Esophagus squamous epithelium (tissue), 5 donors: Measurements from ENCODE around the gene KIF6. TPM values are rescaled to one million over a fixed set of nuclear protein-coding genes. Genes with fewer than 3 reads are reported as not detected.

Experiments
- DNase-seq: peaks from one replicate; lab custom pipeline; 2025; lab: John Stamatoyannopoulos, UW
- H3K27ac ChIP-seq, 4 donors: fragments of 200-600 bp; sonication (generic); one replicate each; pipeline ENCODE4 v1.5.1; 2016 to 2019; ENCODE audit warnings: mild to moderate bottlenecking in 1 of 4
- H3K27me3 ChIP-seq, 4 donors: fragments of 200-600 bp; sonication (generic); 1 replicate in 3 of 4; 2 replicates in 1 of 4; pipeline versions ENCODE4 v1.5.1 to v1.6.0; 2017 to 2021; ENCODE audit warnings: antibody characterized with exemption in 1 of 4
- H3K36me3 ChIP-seq, 3 donors: fragments of 200-600 bp; sonication (generic); one replicate each; pipeline ENCODE4 v1.5.1; 2016 to 2019
- H3K4me1 ChIP-seq, 3 donors: fragments of 200-600 bp; sonication (generic); one replicate each; pipeline ENCODE4 v1.5.1; 2017 to 2019
- H3K4me3 ChIP-seq, 4 donors: fragments of 200-600 bp; sonication (generic); 1 replicate in 3 of 4; 2 replicates in 1 of 4; pipeline ENCODE4 v1.5.1; 2016 to 2019; ENCODE audit warnings: mild to moderate bottlenecking in 2 of 4, moderate library complexity in 1 of 4
- H3K9me3 ChIP-seq, 3 donors: fragments of 200-600 bp; sonication (generic); one replicate each; pipeline ENCODE4 v1.5.1; 2016 to 2019
- CTCF ChIP-seq, 6 experiments: fragments of 450-650 bp in 4 of 6; fragments of 200-600 bp in 2 of 6; sonication (generic) in 2 of 6; IDR thresholded peaks; one replicate each; pipeline ENCODE4 v1.5.1; 2016 to 2019; ENCODE audit warnings: antibody characterized with exemption in 6 of 6, mild to moderate bottlenecking in 4 of 6, moderate library complexity in 4 of 6
- POLR2A ChIP-seq, 4 donors: fragments of 450-650 bp; IDR thresholded peaks; one replicate each; pipeline ENCODE4 v1.6.1; 2017; ENCODE audit warnings: antibody characterized with exemption in 4 of 4, mild to moderate bottlenecking in 4 of 4, moderate library complexity in 3 of 4
- WGBS, 2 donors: methylation state at CpG; one replicate each; pipeline ENCODE4 v1.1.5; 2018; 5-methylcytosine and 5-hydroxymethylcytosine counted together
- intact Hi-C: fragments of 100-400 bp; cut with DNase I; formaldehyde crosslinking; loops from one replicate; pipeline ENCODE4 v1.15.0; 2022
- total RNA-seq, 4 donors: library from RNA; depleted of rRNA; stranded (reverse); fragments of >200 nt; gene quantifications; one replicate each; pipeline ENCODE4 v1.1.0, GENCODE V29; 2016
- donor health status: DM: yes; HTN: yes; CAD: no.

KIF6 gene
- total RNA-seq, 4 donors from 2014 or later: 0.19 TPM; not detected in 3

DNA sequence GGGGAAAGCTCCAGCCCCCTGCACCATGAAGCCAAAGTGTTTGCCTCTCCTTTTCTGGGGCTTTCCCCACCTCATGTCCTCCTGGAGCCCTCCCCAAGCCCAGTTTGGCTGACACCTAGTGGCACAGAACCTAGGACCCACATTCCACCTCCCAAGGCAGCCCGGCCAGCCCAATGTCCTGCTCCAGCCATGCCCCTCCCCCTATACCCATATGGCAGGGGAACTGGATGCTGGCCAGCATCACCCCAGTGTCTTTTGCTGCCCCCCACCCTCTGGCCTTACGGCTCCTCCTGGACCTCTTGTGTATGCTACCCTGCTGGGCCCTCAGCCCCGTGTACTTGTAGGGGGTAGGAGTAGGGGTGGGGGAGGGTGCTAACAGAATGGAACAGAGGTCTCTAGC lies 170.1 kb downstream of the KIF6 start:
- H3K4me3 ChIP-seq: no peak overlapping the region
- peaks cover 0 to 2% (median 0%) of the 10 kb centered on the region in 3 donors for H3K4me1 ChIP-seq
- H3K9me3 ChIP-seq: no peaks in the 10 kb centered on the region
- peaks cover 0 to 3% (median 0%) of the 10 kb centered on the region in 4 donors for H3K27me3 ChIP-seq
- 81 to 83% methylated on average over 2 to 3 of the region's 3 CpGs for WGBS, 2 donors
- DNase-seq: no peak
- intact Hi-C loops: no loop called here
- TF ChIP-seq POLR2A (IDR thresholded peaks at IDR 0.05) (no peak), CTCF (IDR thresholded peaks at IDR 0.05) (no peak)
- H3K27ac ChIP-seq: no peak overlapping the region
- no peaks in the 10 kb centered on the region for H3K36me3 ChIP-seq

DNA sequence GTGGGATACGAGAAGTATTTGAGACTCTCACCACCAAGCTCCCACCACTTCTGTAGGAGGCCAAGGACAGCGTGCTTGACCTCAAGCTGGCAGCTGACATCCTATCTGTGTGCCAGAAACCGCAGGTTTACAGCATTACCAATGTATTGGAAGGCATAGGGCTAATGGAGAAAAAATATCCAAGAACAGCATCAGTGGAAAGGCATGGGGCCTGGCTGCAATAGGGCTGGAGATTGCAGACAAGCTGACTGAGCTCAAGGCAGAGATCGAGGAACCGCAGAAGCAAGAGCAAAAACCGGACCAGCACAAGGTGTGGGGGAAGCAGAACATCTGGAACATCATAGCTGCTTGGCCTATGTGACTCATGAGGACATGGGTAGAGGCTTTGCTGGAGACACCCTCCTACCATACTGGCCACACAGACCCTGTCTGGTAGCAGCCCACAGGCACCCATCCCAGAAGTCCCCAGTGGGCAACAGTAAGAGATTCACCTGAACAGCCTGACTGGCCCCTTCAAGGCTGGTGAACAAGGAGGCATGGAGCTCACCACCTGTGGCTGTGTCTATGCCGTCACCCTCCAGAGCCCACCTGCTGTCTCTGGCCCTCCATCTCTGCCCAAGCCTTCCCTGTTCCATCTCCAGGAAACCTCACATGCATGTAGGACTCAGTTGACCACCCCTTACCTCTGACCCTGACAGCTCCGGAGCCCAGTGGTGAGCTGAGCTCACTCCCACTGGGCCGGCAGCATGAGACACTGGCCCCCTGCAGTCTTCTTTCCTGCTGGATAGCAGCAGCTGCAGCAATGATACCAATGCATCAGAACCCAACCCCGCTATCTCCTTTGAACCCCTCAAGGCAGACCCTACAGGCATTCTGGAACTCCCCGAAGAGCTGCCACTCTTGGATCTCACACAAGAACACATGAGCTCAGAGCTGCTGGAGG lies 171.1 kb downstream of the KIF6 start:
- no peak overlapping the region for H3K4me3 ChIP-seq
- H3K27ac ChIP-seq: no peak overlapping the region
- intact Hi-C loops: no loop called here
- TF ChIP-seq CTCF (IDR thresholded peaks at IDR 0.05): no peak
- no peak for TF ChIP-seq POLR2A (IDR thresholded peaks at IDR 0.05)
- peaks cover 0 to 3% (median 0%) of the 10 kb centered on the region in 3 donors for H3K4me1 ChIP-seq
- H3K27me3 ChIP-seq: peaks cover 0 to 3% (median 0%) of the 10 kb centered on the region in 4 donors
- DNase-seq: no peak
- no peaks in the 10 kb centered on the region for H3K9me3 ChIP-seq
- 69 to 91% methylated on average over 8 of the region's 11 CpGs for WGBS, 2 donors
- no peaks in the 10 kb centered on the region for H3K36me3 ChIP-seq

DNA sequence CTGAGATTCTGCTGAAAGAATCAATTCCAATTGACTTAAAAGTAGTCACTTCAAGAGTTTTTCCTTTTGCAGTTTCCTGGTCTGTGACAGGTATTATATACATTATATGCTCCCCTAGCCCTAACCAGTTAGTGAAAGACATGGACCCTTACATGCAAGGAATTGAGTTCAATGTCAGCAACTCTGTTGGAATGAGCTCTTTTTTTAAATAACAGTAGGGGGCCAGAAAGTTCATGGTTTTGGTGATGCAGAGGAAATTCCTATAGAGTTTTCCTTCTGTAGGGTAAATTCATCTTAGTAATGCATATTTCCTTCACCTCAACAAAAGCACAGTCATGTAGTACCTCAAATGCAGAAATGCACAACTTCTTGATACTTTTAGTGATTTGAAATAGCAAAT lies 172.2 kb downstream of the KIF6 start:
- Histone ChIP-seq H3K4me3 (no peak overlapping the region), H3K4me1 (peaks cover 0 to 3% (median 0%) of the 10 kb centered on the region in 3 donors), H3K27ac (no peak overlapping the region), H3K36me3 (no peaks in the 10 kb centered on the region), H3K9me3 (no peaks in the 10 kb centered on the region), H3K27me3 (peaks cover 0 to 6% (median 0%) of the 10 kb centered on the region in 4 donors)
- intact Hi-C loops: no loop called here
- no peak for DNase-seq
- TF ChIP-seq POLR2A (IDR thresholded peaks at IDR 0.05) (no peak), CTCF (IDR thresholded peaks at IDR 0.05) (no peak)

GRCh38 chr6:39550191-39550590 lies 175.0 kb downstream of the KIF6 start:
- DNase-seq: no peak
- TF ChIP-seq CTCF (IDR thresholded peaks at IDR 0.05): no peak
- no peak for TF ChIP-seq POLR2A (IDR thresholded peaks at IDR 0.05)
- Histone ChIP-seq H3K36me3 (no peaks in the 10 kb centered on the region), H3K27me3 (peaks cover 0 to 6% (median 0%) of the 10 kb centered on the region in 4 donors), H3K4me1 (peaks cover 0 to 3% (median 0%) of the 10 kb centered on the region in 3 donors), H3K27ac (no peak overlapping the region), H3K9me3 (no peaks in the 10 kb centered on the region), H3K4me3 (no peak overlapping the region)
- WGBS, 2 donors: 49 to 69% methylated on average over 2 of the region's 2 CpGs
- intact Hi-C loops: no loop called here

DNA sequence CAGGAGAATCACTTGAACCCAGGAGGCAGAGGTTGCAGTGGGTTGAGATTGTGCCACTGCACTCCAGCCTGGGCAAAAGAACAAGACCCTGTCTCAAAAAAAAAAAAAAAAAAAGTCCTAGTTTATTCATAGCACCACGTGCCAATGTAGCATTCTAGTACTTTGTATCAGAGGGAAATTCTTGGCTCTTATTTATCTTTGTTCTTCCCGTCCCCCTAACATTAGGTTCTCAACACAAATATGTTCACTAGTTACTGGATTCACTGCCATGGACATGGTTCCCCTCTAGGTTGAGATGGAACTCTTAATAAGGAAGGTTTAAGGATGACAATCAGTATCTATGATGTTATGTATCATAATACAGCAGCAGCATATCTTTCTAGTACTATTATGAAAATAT lies 178.5 kb downstream of the KIF6 start:
- intact Hi-C loops: no loop called here
- no peaks in the 10 kb centered on the region for H3K36me3 ChIP-seq
- peak overlapping the region in 1 of 4 donors; percentile 11 for H3K27ac ChIP-seq
- no peak for DNase-seq
- no peak overlapping the region for H3K4me3 ChIP-seq
- H3K9me3 ChIP-seq: no peaks in the 10 kb centered on the region
- WGBS, 2 donors: 34 to 55% methylated on average over 2 of the region's 2 CpGs
- H3K4me1 ChIP-seq: peaks cover 0 to 10% (median 0%) of the 10 kb centered on the region in 3 donors
- H3K27me3 ChIP-seq: peaks cover 0 to 6% (median 0%) of the 10 kb centered on the region in 4 donors
- TF ChIP-seq CTCF (IDR thresholded peaks at IDR 0.05) (no peak), POLR2A (IDR thresholded peaks at IDR 0.05) (no peak)
